K562 (cell line): ENCODE results near the gene IL31RA. TPM values are rescaled to one million over a fixed set of nuclear protein-coding genes. Genes with fewer than 3 reads are reported as not detected.

Experiments
- ATAC-seq: fragments of 200-7000 bp; cut with Tn5 transposase; 3 replicates; pipeline ENCODE4 v1.9.1; 2020; ENCODE audit warnings: moderate library complexity
- BruUV-seq: library from RNA; stranded (reverse); fragments of 400-500 nt; replicated peaks from 2 replicates; lab custom pipeline; 2021; lab: Mats Ljungman, UMichigan
- CTCF ChIA-PET: fragments of 300-600 bp; formaldehyde crosslinking; extraction: SDS; loops from one replicate; lab custom pipeline; 2021; ENCODE audit warnings: low intra/inter-chr PET ratio; lab: Yijun Ruan, JAX
- POLR2A ChIA-PET: fragments of 300-600, 350-650 bp; sonication (Branson Sonifier 250); formaldehyde crosslinking; extraction: SDS; loops from one replicate; lab custom pipeline; 2021; ENCODE audit warnings: antibody characterized with exemption, inconsistent platforms; lab: Yijun Ruan, JAX
- DNase-seq, 4 experiments: peaks; one replicate each; pipeline versions ENCODE4 v3.0.0 to v3.0.0-alpha.2; 2011 to 2018; ENCODE audit warnings: low spot score in 3 of 4, mixed read lengths in 3 of 4; ENCODE audit errors: extremely low read depth in 1 of 4
- FAIRE-seq: peaks from 2 replicates; lab custom pipeline; 2011; peaks lifted over from hg19 to GRCh38; lab: Jason Lieb, UNC
- H2AFZ ChIP-seq: 2 replicates; pipeline ENCODE4 v1.6.0; 2011; ENCODE audit warnings: low read depth, low read length, control low read depth, inconsistent platforms
- H3K27ac ChIP-seq: fragments of 200-600 bp; 3 replicates; pipeline ENCODE4 v1.8.0; 2011; ENCODE audit warnings: low read depth, mild to moderate bottlenecking, control low read depth, inconsistent platforms, low read length, moderate library complexity, mixed read lengths; ENCODE audit errors: extremely low read depth
- H3K27me3 ChIP-seq, 2 experiments: fragments of 300-600 bp in 1 of 2; 2 replicates in 1 of 2; 3 replicates in 1 of 2; pipeline versions ENCODE4 v1.6.0 to v1.8.0; 2011; ENCODE audit warnings: inconsistent platforms in 2 of 2, low read length in 2 of 2, mild to moderate bottlenecking in 1 of 2, mixed read lengths in 1 of 2, moderate library complexity in 1 of 2; ENCODE audit not compliant: control insufficient read depth in 2 of 2, insufficient read depth in 2 of 2
- H3K36me3 ChIP-seq: fragments of 300-600 bp; 3 replicates; pipeline ENCODE4 v1.8.0; 2011; ENCODE audit warnings: mild to moderate bottlenecking, low read length, inconsistent platforms; ENCODE audit not compliant: control insufficient read depth, insufficient read depth
- H3K4me1 ChIP-seq, 2 experiments: fragments of 200-600 bp in 1 of 2; replicated peaks in 1 of 2; 2 replicates in 1 of 2; 3 replicates in 1 of 2; pipeline versions ENCODE4 v1.5.1 to v1.8.0; 2011; ENCODE audit warnings: inconsistent platforms in 2 of 2, low read length in 2 of 2, mild to moderate bottlenecking in 1 of 2, mixed read lengths in 1 of 2, moderate library complexity in 1 of 2; ENCODE audit not compliant: control insufficient read depth in 2 of 2, insufficient read depth in 2 of 2
- H3K4me2 ChIP-seq: 2 replicates; pipeline ENCODE4 v1.6.1; 2011; ENCODE audit warnings: low read length, control low read depth, inconsistent platforms, mixed read lengths; ENCODE audit not compliant: insufficient read depth
- H3K4me3 ChIP-seq: fragments of 200-600 bp; sonication (generic), shearing (Covaris generic); 2 replicates; pipeline ENCODE4 v1.5.1; 2016; ENCODE audit warnings: control low read depth, inconsistent platforms
- H3K79me2 ChIP-seq: fragments of 200-600 bp; 3 replicates; pipeline ENCODE4 v1.8.0; 2011; ENCODE audit warnings: low read length, inconsistent platforms; ENCODE audit not compliant: control insufficient read depth, insufficient read depth
- H3K9ac ChIP-seq, 2 experiments: 2 replicates each; pipeline versions ENCODE4 v1.6.0 to v1.6.1; 2011; ENCODE audit warnings: low read depth in 2 of 2, low read length in 2 of 2, control low read depth in 1 of 2, inconsistent platforms in 1 of 2, mild to moderate bottlenecking in 1 of 2, mixed read lengths in 1 of 2; ENCODE audit not compliant: insufficient read depth in 1 of 2
- H3K9me1 ChIP-seq: one replicate; pipeline ENCODE4 v1.6.0; 2011; ENCODE audit warnings: inconsistent platforms, mild to moderate bottlenecking, low read length, moderate library complexity; ENCODE audit not compliant: control insufficient read depth, insufficient read depth
- H3K9me3 ChIP-seq: replicated peaks from 2 replicates; pipeline ENCODE4 v1.5.1; 2011; ENCODE audit warnings: low read depth, low read length, inconsistent platforms; ENCODE audit not compliant: control insufficient read depth, insufficient read depth
- H4K20me1 ChIP-seq: replicated peaks from 2 replicates; pipeline ENCODE4 v1.6.1; 2011; ENCODE audit warnings: low read length, inconsistent platforms, mixed read lengths; ENCODE audit not compliant: control insufficient read depth, insufficient read depth
- ATF3 ChIP-seq, 2 experiments: fragments of 450-650 bp in 1 of 2; sonication (generic) in 1 of 2; formaldehyde crosslinking in 1 of 2; IDR thresholded peaks in 1 of 2; conservative IDR thresholded peaks in 1 of 2; 2 replicates each; pipeline versions ENCODE4 v1.6.1 to v1.8.1; 2016 to 2023; ENCODE audit warnings: mild to moderate bottlenecking in 2 of 2, moderate library complexity in 2 of 2, inconsistent platforms in 1 of 2, missing genetic modification reagents in 1 of 2
- BMI1 ChIP-seq: fragments of 150-350 bp; IDR thresholded peaks from 2 replicates; pipeline ENCODE4 v1.6.1; 2014; ENCODE audit warnings: low read length
- FOSL1 ChIP-seq: fragments of 200-800 bp; sonication (Bioruptor generic); conservative IDR thresholded peaks from 2 replicates; pipeline ENCODE4 v1.6.1; 2016; ENCODE audit warnings: missing genetic modification characterization, missing compliant biosample characterization
- HDAC2 ChIP-seq: fragments of 450-650 bp; IDR thresholded peaks from 2 replicates; pipeline ENCODE4 v1.6.1; 2016; ENCODE audit warnings: mild to moderate bottlenecking
- JUND ChIP-seq, 2 experiments: IDR thresholded peaks; 2 replicates in 1 of 2; 3 replicates in 1 of 2; pipeline ENCODE4 v1.6.1; 2011; ENCODE audit warnings: borderline replicate concordance in 2 of 2, low read depth in 2 of 2, low read length in 2 of 2, improper control_type of control experiment in 1 of 2, missing biosample characterization in 1 of 2, missing genetic modification characterization in 1 of 2, missing genetic modification reagents in 1 of 2
- SMARCA4 ChIP-seq: fragments of 450-650 bp; IDR thresholded peaks from 2 replicates; pipeline ENCODE4 v1.6.1; 2016
- ZHX1 ChIP-seq: fragments of 150-350 bp; conservative IDR thresholded peaks from 2 replicates; pipeline ENCODE4 v1.6.1; 2014; ENCODE audit warnings: low read length
- WGBS: fragments of 100-300 bp; shearing (Covaris generic); methylation state at CpG from one replicate; pipeline ENCODE4 v1.1.6; 2016; ENCODE audit warnings: low coverage, mixed read lengths; ENCODE audit not compliant: insufficient coverage; ENCODE audit errors: missing lambda C conversion rate; 5-methylcytosine and 5-hydroxymethylcytosine counted together
- in situ Hi-C: fragments of 300-500 bp; cut with MboI; formaldehyde crosslinking; loops from 4 replicates; pipeline ENCODE4 v1.15.0; 2018; ENCODE audit warnings: inconsistent platforms, mixed read lengths
- intact Hi-C: fragments of 100-400 bp; cut with micrococcal nuclease; formaldehyde crosslinking; loops from 2 replicates; pipeline ENCODE4 v1.14.2; 2022
- polyA plus RNA-seq, 8 experiments: library from polyadenylated mRNA; depleted of rRNA in 4 of 8; stranded (reverse) in 5 of 8; unstranded in 3 of 8; fragments of >200 nt; fragmentation: Nextera tagmentation in 2 of 8; fragmentation: Illumina TruSeq in 1 of 8; extraction: Ambion mirVana in 2 of 8; extraction: Trizol in 1 of 8; gene quantifications; 2 replicates each; pipeline versions ENCODE4 v1.2.1 to v1.2.3, GENCODE V29; 2011 to 2014; ENCODE audit warnings: inconsistent platforms in 1 of 8, missing spikeins in 1 of 8
- total RNA-seq, 7 experiments: library from RNA; depleted of rRNA in 6 of 7; stranded (reverse); fragments of >200 nt in 6 of 7; fragmentation: Illumina TruSeq in 2 of 7; extraction: Trizol in 2 of 7; gene quantifications; 2 replicates each; pipeline versions ENCODE4 v1.2.1 to v1.2.3, GENCODE V29; 2011 to 2021; ENCODE audit warnings: low replicate concordance in 1 of 7
- TF ChIP-seq, protein P1 (sequence below): sonication (generic); formaldehyde crosslinking; IDR thresholded peaks from 2 replicates; pipeline ENCODE4 v1.8.0; 2022; ENCODE audit warnings: mild to moderate bottlenecking, missing genetic modification reagents
- TF ChIP-seq, protein P2 (sequence below): sonication (generic); IDR thresholded peaks from 2 replicates; pipeline ENCODE4 v1.6.1; 2016

Gene IL31RA
- total and polyA plus RNA-seq, 9 of the 15 experiments (the other 6 are each of a cell fraction or from before 2014, with no cell fraction given) = not detected

GRCh38 chr5:55868846-55869245 lies 17.7 kb downstream of the IL31RA start:
- TF ChIP-seq, protein P1, sequence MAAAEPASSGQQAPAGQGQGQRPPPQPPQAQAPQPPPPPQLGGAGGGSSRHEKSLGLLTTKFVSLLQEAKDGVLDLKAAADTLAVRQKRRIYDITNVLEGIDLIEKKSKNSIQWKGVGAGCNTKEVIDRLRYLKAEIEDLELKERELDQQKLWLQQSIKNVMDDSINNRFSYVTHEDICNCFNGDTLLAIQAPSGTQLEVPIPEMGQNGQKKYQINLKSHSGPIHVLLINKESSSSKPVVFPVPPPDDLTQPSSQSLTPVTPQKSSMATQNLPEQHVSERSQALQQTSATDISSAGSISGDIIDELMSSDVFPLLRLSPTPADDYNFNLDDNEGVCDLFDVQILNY (CRISPR knock-in tag) = no peak
- TF ChIP-seq SMARCA4 = 0 out of 2 replicates have a peak, but pooled peaks have one; percentile 28
- TF ChIP-seq, protein P2, sequence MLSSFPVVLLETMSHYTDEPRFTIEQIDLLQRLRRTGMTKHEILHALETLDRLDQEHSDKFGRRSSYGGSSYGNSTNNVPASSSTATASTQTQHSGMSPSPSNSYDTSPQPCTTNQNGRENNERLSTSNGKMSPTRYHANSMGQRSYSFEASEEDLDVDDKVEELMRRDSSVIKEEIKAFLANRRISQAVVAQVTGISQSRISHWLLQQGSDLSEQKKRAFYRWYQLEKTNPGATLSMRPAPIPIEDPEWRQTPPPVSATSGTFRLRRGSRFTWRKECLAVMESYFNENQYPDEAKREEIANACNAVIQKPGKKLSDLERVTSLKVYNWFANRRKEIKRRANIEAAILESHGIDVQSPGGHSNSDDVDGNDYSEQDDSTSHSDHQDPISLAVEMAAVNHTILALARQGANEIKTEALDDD = peak; percentile 70; the same call in 1 of the 2 replicates
- no peak for TF ChIP-seq HDAC2
- TF ChIP-seq FOSL1 = peak; percentile 99
- TF ChIP-seq ATF3 (IDR thresholded peaks at IDR 0.05) = peak; percentile 44; the same call in 1 of the 2 replicates
- no peak for TF ChIP-seq ATF3 (CRISPR knock-in tag; conservative IDR thresholded peaks at IDR 0.05)
- TF ChIP-seq BMI1 = no peak
- 0 out of 2 replicates have a peak, but pooled peaks have one; percentile 39 for TF ChIP-seq JUND (IDR thresholded peaks at IDR 0.05; ENCODE audit: borderline replicate concordance, low read depth, low read length)
- TF ChIP-seq JUND (tag; IDR thresholded peaks at IDR 0.05; ENCODE audit: borderline replicate concordance, low read depth, low read length) = no peak
- TF ChIP-seq ZHX1 = no peak
- FAIRE-seq (no peak), ATAC-seq (no peak; the same call in 2 of the 3 replicates), DNase-seq (peak; percentile 9 to 19 (median 11))
- Histone ChIP-seq H3K9ac (no peak overlapping the region), H4K20me1 (0 out of 2 replicates have a peak, but pooled peaks cover 3% of the 10 kb centered on the region), H3K27me3 (peaks cover 0 to 10% of the 10 kb centered on the region in 2 experiments; a peak in 2 of 5 replicates), H3K4me3 (no peak overlapping the region), H3K4me1 (no peaks in the 10 kb centered on the region; a peak in 1 of 5 replicates), H3K9me1 (no peaks in the 10 kb centered on the region), H3K9me3 (no peaks in the 10 kb centered on the region; the same call in 1 of the 2 replicates), H3K36me3 (no peaks in the 10 kb centered on the region), H3K4me2 (no peak overlapping the region), H2AFZ (no peak overlapping the region), H3K79me2 (no peaks in the 10 kb centered on the region), H3K27ac (no peak overlapping the region)
- no TSS peak for BruUV-seq
- WGBS = 0% methylated on average over 1 of the region's 1 CpG
- intact Hi-C loops = no loop called here
- in situ Hi-C loops = no loop called here
- CTCF ChIA-PET = no interaction called here
- POLR2A ChIA-PET = no interaction called here
